ENCODE data around the gene RUNDC3A.
"Not testable (repeated sequence)": the region's sequence is repeated elsewhere in the genome, so short reads cannot be mapped to it uniquely, and the experiment has no call there.

DNA sequence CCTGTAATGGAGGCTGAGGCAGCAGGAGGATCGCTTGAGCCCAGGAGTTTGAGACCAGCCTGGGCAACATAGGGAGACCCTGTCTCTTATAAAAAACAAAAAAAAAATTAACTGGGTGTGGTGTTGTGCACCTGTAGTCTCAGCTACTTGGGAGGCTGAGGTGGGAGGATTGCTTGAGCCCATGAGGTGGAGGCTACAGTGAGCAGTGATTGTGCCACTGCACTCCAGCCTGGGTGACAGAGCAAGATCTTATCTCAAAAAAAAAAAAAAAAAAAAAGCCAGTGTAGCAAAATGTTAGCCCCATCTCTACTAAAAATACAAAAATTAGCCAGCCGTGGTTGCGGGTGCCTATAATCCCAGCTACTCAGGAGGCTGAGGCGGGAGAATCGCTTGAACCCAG lies 21.9 kb downstream of the RUNDC3A start:
- not testable (repeated sequence) for TF ChIP-seq CTCF (IDR thresholded peaks at IDR 0.05; ENCODE audit: insufficient read depth, low read length, poor library complexity, severe bottlenecking); EZH2phosphoT487 (conservative IDR thresholded peaks at IDR 0.05; ENCODE audit: low read length)

Data from SU-DHL-6 (cell line).